ENCODE measurements around the gene COG3.

Gene COG3

DNA sequence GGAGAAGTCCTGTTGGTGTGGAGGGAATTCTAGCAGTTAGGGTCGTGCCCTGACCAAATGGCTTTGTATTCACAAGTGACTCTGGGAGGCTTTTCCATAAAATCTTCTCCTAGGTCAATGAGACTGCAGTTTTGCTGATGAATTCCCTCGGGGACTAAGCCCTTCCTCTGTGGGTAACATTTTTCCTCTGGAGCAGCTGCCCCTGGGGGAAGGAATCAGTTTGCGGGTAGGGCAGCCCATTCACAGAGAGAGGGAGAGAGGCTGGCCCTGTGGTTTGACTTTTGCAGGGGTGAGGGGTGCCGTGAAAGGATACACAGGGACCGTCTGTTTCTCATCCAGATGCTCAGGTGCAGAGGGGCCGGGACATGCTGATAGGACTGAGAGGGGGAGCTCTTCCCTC lies 83.5 kb downstream of the COG3 start:
- DNase-seq (ENCODE audit: low read depth in 1 of 2, low spot score in 1 of 2), result no peak
- TF ChIP-seq, protein P1, sequence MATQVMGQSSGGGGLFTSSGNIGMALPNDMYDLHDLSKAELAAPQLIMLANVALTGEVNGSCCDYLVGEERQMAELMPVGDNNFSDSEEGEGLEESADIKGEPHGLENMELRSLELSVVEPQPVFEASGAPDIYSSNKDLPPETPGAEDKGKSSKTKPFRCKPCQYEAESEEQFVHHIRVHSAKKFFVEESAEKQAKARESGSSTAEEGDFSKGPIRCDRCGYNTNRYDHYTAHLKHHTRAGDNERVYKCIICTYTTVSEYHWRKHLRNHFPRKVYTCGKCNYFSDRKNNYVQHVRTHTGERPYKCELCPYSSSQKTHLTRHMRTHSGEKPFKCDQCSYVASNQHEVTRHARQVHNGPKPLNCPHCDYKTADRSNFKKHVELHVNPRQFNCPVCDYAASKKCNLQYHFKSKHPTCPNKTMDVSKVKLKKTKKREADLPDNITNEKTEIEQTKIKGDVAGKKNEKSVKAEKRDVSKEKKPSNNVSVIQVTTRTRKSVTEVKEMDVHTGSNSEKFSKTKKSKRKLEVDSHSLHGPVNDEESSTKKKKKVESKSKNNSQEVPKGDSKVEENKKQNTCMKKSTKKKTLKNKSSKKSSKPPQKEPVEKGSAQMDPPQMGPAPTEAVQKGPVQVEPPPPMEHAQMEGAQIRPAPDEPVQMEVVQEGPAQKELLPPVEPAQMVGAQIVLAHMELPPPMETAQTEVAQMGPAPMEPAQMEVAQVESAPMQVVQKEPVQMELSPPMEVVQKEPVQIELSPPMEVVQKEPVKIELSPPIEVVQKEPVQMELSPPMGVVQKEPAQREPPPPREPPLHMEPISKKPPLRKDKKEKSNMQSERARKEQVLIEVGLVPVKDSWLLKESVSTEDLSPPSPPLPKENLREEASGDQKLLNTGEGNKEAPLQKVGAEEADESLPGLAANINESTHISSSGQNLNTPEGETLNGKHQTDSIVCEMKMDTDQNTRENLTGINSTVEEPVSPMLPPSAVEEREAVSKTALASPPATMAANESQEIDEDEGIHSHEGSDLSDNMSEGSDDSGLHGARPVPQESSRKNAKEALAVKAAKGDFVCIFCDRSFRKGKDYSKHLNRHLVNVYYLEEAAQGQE (IDR thresholded peaks at IDR 0.05; ENCODE audit: insufficient replicate concordance, low read depth), result no peak
- TF ChIP-seq POLR2AphosphoS5 (IDR thresholded peaks at IDR 0.05; ENCODE audit: low read depth) (no peak), GABPA (IDR thresholded peaks at IDR 0.05; ENCODE audit: low read depth) (no peak), SPI1 (IDR thresholded peaks at IDR 0.05; ENCODE audit: borderline replicate concordance, low read depth) (no peak)
- TF ChIP-seq, protein P2, sequence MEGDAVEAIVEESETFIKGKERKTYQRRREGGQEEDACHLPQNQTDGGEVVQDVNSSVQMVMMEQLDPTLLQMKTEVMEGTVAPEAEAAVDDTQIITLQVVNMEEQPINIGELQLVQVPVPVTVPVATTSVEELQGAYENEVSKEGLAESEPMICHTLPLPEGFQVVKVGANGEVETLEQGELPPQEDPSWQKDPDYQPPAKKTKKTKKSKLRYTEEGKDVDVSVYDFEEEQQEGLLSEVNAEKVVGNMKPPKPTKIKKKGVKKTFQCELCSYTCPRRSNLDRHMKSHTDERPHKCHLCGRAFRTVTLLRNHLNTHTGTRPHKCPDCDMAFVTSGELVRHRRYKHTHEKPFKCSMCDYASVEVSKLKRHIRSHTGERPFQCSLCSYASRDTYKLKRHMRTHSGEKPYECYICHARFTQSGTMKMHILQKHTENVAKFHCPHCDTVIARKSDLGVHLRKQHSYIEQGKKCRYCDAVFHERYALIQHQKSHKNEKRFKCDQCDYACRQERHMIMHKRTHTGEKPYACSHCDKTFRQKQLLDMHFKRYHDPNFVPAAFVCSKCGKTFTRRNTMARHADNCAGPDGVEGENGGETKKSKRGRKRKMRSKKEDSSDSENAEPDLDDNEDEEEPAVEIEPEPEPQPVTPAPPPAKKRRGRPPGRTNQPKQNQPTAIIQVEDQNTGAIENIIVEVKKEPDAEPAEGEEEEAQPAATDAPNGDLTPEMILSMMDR (IDR thresholded peaks at IDR 0.05; ENCODE audit: insufficient read depth, low read length), result no peak
- peaks cover 7% of the 10 kb centered on the region for H3K27me3 ChIP-seq (ENCODE audit: insufficient read depth, poor library complexity, severe bottlenecking)
- no peak overlapping the region for H3K4me3 ChIP-seq (replicated peaks; ENCODE audit: insufficient read depth, low read length)
- H3K27ac ChIP-seq (replicated peaks), result no peak overlapping the region

DNA sequence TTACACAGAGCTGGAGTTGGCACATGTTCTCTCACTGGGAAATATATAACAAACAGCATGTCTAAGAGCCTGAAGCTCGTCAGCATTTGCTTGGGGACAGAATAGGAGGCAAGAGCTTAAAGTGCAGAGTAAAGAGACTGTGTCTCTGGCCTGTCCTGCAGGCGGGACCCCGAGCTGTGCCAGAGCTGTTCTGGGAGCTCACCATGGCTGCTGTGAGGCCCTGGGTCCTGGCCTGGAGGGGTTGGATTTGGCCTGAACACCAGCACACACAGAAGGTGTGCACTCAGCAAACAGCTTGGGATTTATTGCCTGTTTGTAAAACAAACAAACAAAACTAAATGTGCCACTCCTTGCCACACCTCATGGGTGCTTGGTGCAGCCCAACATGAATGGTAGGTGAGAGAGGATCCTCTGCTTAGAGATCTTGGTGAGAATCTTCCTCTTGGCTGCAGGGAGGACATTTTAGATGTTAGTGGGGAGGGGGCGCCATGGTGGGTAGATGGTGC lies 89.9 kb downstream of the COG3 start:
- Histone ChIP-seq H3K27ac (replicated peaks) (no peak overlapping the region), H3K27me3 (ENCODE audit: insufficient read depth, poor library complexity, severe bottlenecking) (peaks cover 9% of the 10 kb centered on the region), H3K4me3 (replicated peaks; ENCODE audit: insufficient read depth, low read length) (no peak overlapping the region)
- no peak for DNase-seq (ENCODE audit: low read depth in 1 of 2, low spot score in 1 of 2)
- no peak for TF ChIP-seq POLR2AphosphoS5 (IDR thresholded peaks at IDR 0.05; ENCODE audit: low read depth)
- TF ChIP-seq, protein P2 (IDR thresholded peaks at IDR 0.05; ENCODE audit: insufficient read depth, low read length), result no peak
- TF ChIP-seq GABPA (IDR thresholded peaks at IDR 0.05; ENCODE audit: low read depth), result no peak
- no peak for TF ChIP-seq SPI1 (IDR thresholded peaks at IDR 0.05; ENCODE audit: borderline replicate concordance, low read depth)
- TF ChIP-seq, protein P1 (IDR thresholded peaks at IDR 0.05; ENCODE audit: insufficient replicate concordance, low read depth), result no peak

DNA sequence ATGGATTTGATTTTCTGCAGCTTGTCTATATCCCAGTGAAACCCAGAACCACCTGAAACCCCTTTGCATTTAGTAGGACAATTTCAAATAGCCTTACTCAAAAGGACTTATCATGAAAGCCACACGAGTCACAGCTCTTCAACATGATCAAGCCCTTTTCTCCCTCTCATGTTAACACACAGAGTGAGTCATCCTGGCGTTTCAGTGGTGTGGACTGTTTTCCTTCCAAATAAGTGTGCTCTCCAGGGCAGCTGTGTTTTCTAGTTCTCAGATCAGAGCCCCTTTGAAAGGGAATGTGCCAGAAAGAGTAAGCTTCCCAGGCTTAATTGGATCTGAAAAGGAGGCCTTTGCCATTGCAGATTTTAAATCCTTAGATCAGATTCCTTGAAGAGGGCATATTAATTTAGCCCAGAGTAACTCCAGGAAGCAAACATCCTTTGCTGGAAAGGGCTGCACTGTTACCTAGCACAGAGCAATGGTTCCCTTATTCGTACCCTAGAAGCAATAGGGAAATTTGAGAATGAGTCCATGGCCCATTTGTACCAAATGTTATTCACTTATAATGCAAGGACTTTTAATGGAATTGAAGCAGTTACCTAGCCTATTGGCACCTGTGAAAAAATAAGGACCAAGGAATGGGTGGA lies 99.5 kb downstream of the COG3 start:
- H3K4me3 ChIP-seq (replicated peaks; ENCODE audit: insufficient read depth, low read length), result no peak overlapping the region
- H3K27ac ChIP-seq (replicated peaks), result no peak overlapping the region
- H3K27me3 ChIP-seq (ENCODE audit: insufficient read depth, poor library complexity, severe bottlenecking), result no peaks in the 10 kb centered on the region
- DNase-seq (ENCODE audit: low read depth in 1 of 2, low spot score in 1 of 2), result no peak
- TF ChIP-seq, protein P2 (IDR thresholded peaks at IDR 0.05; ENCODE audit: insufficient read depth, low read length), result no peak
- no peak for TF ChIP-seq GABPA (IDR thresholded peaks at IDR 0.05; ENCODE audit: low read depth)
- TF ChIP-seq SPI1 (IDR thresholded peaks at IDR 0.05; ENCODE audit: borderline replicate concordance, low read depth), result no peak
- TF ChIP-seq POLR2AphosphoS5 (IDR thresholded peaks at IDR 0.05; ENCODE audit: low read depth), result no peak
- TF ChIP-seq, protein P1 (IDR thresholded peaks at IDR 0.05; ENCODE audit: insufficient replicate concordance, low read depth), result no peak

Data from HL-60 (cell line).